ENCODE results near the gene LRRC72. TPM values are rescaled to one million over a fixed set of nuclear protein-coding genes. Genes with fewer than 3 reads are reported as not detected.
A peak's percentile ranks its signal among the peaks of the same experiment; 100 is the strongest.
"Not testable (repeated sequence)": the region's sequence is repeated elsewhere in the genome, so short reads cannot be mapped to it uniquely, and the experiment has no call there.

The LRRC72 gene
- polyA plus RNA-seq (ENCODE audit: insufficient read depth in 1 of 5, insufficient read length in 5 of 5, low replicate concordance in 1 of 5), result not detected
- long read RNA-seq, donor 1, result 0 reads
- long read RNA-seq, donor 2, result 0 reads
- long read RNA-seq, donor 3, result 0 reads
- long read RNA-seq, donor 4, result 0 reads
- long read RNA-seq, donor 5, result 0 reads
- long read RNA-seq, donor 6, result 0 reads
- long read RNA-seq, donor 7, result 0 reads
- long read RNA-seq, donor 8, result 0 reads

GRCh38 chr7:16526742-16527540 lies at the start of gene LRRC72:
LRRC72 (plus strand) TSS chr7:16526825; CDS start chr7:16526953, 128 bp downstream.
- no peak for DNase-seq

GRCh38 chr7:16479161-16479560 lies 47.5 kb upstream of the LRRC72 start:
- DNase-seq, result peak; percentile 27 to 32

- DNase-seq, result no peak
These were observed 47.0 kb upstream of the LRRC72 start for GRCh38 chr7:16479591-16479990.

- DNase-seq, result no peak
These were observed 42.0 kb upstream of the LRRC72 start for GRCh38 chr7:16484453-16485158.

GRCh38 chr7:16491148-16491547 lies 35.5 kb upstream of the LRRC72 start:
- DNase-seq, result no peak

GRCh38 chr7:16492513-16493062 lies 34.0 kb upstream of the LRRC72 start:
- no peak for DNase-seq

- no peak for DNase-seq
These were observed 33.4 kb upstream of the LRRC72 start for GRCh38 chr7:16493266-16493665.

GRCh38 chr7:16494551-16494950 lies 32.1 kb upstream of the LRRC72 start:
- DNase-seq, result no peak

GRCh38 chr7:16494955-16495719 lies 31.5 kb upstream of the LRRC72 start:
- no peak for DNase-seq

GRCh38 chr7:16498122-16498521 lies 28.5 kb upstream of the LRRC72 start:
- DNase-seq, result no peak

- DNase-seq, result no peak
These were observed 24.3 kb upstream of the LRRC72 start for GRCh38 chr7:16502303-16502702.

- DNase-seq, result no peak
These were observed 22.6 kb upstream of the LRRC72 start for GRCh38 chr7:16504019-16504418.

GRCh38 chr7:16506422-16506821 lies 20.2 kb upstream of the LRRC72 start:
- DNase-seq, result not testable (repeated sequence)

- no peak for DNase-seq
These were observed 16.8 kb upstream of the LRRC72 start for GRCh38 chr7:16509829-16510228.

- DNase-seq, result no peak
These were observed 15.3 kb upstream of the LRRC72 start for GRCh38 chr7:16511314-16511713.

GRCh38 chr7:16512097-16512496 lies 14.5 kb upstream of the LRRC72 start:
- no peak for DNase-seq

GRCh38 chr7:16514271-16514670 lies 12.4 kb upstream of the LRRC72 start:
- DNase-seq, result no peak

- no peak for DNase-seq
These were observed 11.9 kb upstream of the LRRC72 start for GRCh38 chr7:16514729-16515128.

GRCh38 chr7:16515785-16516685 lies 10.6 kb upstream of the LRRC72 start:
- no peak for DNase-seq

GRCh38 chr7:16519985-16520384 lies 6.6 kb upstream of the LRRC72 start:
- not testable (repeated sequence) for DNase-seq

GRCh38 chr7:16524332-16524731 lies 2.3 kb upstream of the LRRC72 start:
- no peak for DNase-seq
